ENCODE data around the gene BLACAT1.
"Not testable (repeated sequence)": the region's sequence is repeated elsewhere in the genome, so short reads cannot be mapped to it uniquely, and the experiment has no call there.

BLACAT1 gene

DNA sequence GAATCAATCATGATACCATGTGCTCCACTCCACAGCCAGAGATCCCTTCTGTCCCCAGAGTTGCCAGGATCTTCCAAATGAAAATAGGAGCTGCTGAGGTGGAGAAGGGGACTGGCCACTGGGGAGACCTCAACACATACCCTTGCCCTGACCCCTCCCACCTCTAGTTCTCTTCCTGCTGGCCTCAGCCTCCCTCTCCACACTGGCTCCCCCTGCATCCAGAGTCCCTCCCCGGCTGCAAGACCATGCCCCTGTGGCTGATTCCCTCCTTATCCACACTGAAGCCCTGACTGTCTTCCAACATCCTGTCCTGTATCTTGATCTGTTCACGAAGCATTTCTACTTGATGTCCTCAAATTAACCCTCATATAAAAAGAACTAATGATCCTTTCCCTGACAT lies 27.5 kb upstream of the BLACAT1 start:
- DNase-seq (ENCODE audit: low read depth): no peak

DNA sequence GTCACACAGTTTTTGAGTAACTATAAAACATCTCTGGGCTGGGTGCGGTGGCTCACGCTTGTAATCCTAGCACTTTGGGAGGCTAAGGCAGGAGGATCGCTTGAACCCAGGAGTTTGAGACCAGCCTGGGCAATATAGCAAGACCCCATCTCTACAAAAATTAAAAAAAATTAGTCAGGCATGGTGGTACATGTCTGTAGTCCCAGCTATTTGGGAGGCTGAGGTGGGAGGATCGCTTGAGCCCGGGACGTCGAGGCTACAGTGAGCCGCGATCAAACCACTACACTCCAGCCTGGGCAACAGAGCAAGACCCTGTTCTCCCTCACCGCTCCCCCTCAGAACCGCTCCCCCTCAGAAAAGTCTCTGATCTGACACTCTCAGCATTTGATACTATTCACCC lies 26.7 kb upstream of the BLACAT1 start:
- DNase-seq (ENCODE audit: low read depth): not testable (repeated sequence)

- peak; percentile 38 for DNase-seq (ENCODE audit: low read depth)
Measured at GRCh38 chr1:205481629-205482151, 25.8 kb upstream of the BLACAT1 start.

DNA sequence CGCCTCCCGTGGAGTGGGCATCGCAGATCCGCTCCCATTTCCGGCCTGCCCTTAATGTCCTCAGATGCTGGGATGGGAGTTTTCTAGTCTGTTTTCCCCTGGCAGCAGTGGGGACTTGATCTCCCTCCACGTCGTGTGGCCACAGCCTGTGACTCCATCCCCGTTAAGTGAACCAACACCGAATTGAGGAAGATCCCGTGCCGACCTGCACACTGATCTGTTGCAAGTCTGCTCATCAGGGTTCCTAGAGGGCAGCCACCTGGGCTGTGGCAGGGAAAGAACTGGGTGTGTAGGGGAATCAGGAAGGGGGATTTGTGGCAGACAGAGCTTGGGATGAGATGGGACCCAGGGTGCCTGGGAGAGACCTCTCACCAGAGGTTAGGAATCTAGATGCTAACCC lies 25.4 kb upstream of the BLACAT1 start:
- DNase-seq (ENCODE audit: low read depth): no peak

- DNase-seq (ENCODE audit: low read depth): peak; percentile 73
Measured at GRCh38 chr1:205480349-205480985, 24.6 kb upstream of the BLACAT1 start.

DNA sequence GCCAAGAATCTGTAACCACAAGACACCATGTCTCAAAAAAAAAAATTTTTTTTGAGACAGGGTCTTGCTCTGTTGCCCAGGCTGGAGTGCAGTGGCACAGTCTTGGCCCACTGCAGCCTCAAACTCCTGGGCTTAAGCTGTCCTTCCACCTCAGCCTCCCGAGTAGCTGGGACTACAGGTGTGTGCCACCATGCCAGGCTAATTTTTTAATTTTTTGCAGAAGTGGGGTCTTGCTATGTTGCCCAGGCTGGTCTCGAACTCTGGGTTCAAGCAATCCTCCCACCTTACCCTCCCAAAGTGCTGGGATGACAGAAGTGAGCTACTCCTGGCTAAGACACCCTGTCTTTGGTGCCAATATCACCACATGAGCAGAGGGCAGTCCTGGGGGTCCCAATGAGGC lies 23.1 kb upstream of the BLACAT1 start:
- DNase-seq (ENCODE audit: low read depth): not testable (repeated sequence)

- no peak for DNase-seq (ENCODE audit: low read depth)
Measured at GRCh38 chr1:205477759-205478247, 22.0 kb upstream of the BLACAT1 start.

GRCh38 chr1:205477121-205477758 lies 21.4 kb upstream of the BLACAT1 start:
- no peak for DNase-seq (ENCODE audit: low read depth)

DNA sequence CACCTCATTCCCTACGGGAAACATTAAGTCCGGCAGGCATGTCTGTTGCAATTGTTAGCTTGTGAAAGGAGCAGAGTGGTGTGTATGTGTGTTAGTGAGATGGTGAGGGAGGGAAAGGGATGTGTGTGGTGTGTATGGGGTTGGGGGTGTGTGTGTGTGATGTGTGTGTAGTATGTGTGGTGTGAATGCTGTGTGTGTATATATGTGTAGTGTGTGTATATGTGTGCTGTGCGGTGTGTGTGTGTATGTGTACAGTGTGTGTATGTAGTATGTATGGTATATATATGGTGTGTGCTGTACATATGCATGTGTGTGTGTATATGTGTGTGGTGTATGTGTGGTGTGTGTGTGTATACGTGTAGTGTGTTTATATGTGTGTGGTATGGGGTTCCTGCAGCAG lies 20.8 kb upstream of the BLACAT1 start:
- DNase-seq (ENCODE audit: low read depth): no peak

DNA sequence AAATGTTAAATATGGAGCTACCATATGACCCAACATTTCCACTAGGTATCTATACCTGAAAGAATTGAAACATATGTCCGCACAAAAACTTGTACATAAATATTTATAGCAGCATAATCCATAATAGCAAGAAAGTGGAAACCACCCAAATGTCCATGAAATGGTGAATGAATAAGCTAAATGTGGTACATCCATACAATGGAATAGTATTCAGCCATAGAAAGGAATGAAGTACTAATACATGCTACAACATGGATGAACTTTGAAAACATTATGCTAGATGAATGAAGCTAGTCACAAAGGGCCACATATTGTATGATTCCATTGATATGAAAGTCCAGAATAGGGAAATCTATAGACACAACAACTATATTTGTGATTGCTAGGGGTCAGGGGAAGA lies 20.0 kb upstream of the BLACAT1 start:
- DNase-seq (ENCODE audit: low read depth): no peak

- no peak for DNase-seq (ENCODE audit: low read depth)
Measured at GRCh38 chr1:205474571-205474970, 18.7 kb upstream of the BLACAT1 start.

DNA sequence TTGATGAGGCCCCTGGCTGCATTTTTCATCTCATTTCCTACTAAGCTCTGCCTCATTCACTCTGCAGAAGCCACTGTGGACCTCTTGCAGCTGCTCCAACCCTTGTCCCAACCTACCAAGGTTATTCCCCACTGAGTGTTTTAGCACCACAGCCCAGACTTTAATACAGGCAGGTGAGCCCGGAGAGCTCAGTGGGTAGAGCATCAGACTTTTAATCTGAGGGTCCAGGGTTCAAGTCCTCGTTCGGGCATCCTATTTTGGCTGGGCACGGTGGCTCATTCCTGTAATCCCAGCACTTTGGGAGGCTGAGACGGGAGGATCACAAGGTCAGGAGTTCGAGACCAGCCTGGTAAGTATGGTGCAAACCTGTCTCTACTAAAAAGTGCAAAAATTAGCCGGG lies 18.1 kb upstream of the BLACAT1 start:
- no peak for DNase-seq (ENCODE audit: low read depth)

DNA sequence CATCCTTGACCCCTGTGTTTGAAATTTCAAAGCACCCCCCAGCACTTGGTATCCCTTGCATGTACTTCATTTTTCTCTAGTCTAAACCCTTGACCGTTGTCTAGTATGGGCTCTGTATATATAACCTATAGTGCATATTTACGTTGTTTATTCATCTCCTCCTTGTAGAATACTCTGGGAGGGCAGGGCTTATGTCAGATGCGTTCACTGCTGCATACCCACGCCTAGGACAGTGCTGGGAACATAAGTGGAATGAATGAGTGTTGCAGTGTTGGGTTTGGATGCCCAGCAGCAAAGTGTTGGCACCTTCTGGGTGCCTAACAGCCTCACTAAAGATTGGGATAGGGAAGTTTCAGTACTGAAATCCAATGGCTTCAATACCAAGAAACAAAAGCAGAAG lies 17.6 kb upstream of the BLACAT1 start:
- no peak for DNase-seq (ENCODE audit: low read depth)

DNA sequence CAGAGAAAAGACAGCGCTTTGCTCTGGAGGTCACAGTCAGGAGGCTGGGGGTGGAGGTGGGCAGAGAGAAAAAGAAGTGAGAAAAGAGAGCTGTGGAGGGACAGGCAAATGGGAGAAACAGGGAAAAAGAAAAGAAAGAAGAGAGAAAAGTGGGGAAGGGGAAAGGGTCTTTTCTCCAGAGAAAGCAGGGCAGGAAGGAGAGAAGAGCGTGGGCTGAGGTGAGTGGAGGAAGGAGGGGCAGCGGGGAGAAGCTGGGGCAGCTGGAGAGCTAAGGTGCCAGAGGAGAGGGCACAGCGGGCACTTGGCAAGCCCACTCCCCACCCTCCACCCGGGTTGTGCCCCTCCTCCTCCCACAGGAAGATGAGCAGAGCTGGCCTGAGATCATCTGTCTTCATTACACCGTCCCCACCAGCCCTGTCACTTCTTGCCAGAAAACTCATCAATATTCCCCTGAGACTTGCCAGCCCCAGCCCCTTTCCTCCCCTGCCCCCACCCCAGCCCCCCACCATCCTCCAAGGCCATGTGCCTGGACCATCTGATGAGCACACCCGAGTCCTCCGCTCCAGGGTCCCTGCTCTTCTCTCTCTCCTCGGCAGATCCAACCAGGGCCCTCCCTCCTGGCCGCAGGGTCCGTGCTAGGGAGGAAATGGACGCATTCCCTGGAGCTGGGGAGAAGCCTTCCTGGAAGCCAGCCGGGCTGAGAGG lies 17.0 kb upstream of the BLACAT1 start:
- DNase-seq (ENCODE audit: low read depth): no peak

DNA sequence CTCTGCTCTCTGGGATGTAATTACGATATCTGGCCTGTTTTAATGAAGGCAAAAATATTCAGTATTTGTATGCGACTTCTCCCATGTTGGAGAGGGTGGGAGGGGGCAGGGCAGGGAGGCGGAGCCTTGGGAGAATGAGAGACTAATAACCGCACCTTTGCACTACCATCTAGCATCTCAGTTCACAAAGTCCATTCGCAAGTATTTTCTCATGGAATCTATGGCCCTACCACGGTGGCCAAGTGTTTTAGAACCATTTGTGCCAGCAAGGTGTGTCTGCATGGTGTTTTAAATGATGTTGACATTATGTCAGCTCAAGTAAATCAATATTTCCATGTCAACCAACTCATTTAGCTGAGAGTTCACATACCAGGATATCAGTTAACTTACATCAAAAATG lies 14.3 kb upstream of the BLACAT1 start:
- no peak for DNase-seq (ENCODE audit: low read depth)

- no peak for DNase-seq (ENCODE audit: low read depth)
Measured at GRCh38 chr1:205466595-205467220, 10.9 kb upstream of the BLACAT1 start.

- no peak for DNase-seq (ENCODE audit: low read depth)
Measured at GRCh38 chr1:205465392-205465791, 9.5 kb upstream of the BLACAT1 start.

GRCh38 chr1:205458777-205459566 lies 3.1 kb upstream of the BLACAT1 start:
- DNase-seq (ENCODE audit: low read depth): no peak

- DNase-seq (ENCODE audit: low read depth): no peak
Measured at GRCh38 chr1:205456868-205457745, 1.3 kb upstream of the BLACAT1 start.

DNA sequence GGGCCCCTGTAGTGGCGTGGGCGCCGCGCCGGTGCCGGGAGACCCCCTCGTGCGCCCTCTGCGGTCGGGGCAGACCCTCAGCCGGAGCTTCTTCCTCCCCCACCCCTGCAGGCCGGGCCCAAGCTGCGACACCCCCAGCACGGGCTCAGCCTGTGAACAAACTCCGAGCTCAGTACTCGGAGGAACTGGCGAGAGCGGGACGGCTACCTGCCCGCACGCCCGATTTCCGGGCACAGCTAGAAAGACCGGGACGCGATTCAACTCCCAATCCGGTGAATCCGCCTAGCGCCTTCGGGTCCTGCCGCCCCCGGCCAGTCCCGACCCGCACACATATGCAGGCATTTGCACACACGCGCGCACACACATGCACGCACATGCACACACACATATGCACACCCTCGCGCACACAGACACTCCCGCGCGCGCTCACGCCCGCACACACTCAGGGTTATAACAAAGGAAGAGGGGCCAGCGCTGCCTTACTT lies 580 bp upstream of the BLACAT1 start:
- DNase-seq (ENCODE audit: low read depth): no peak

DNA sequence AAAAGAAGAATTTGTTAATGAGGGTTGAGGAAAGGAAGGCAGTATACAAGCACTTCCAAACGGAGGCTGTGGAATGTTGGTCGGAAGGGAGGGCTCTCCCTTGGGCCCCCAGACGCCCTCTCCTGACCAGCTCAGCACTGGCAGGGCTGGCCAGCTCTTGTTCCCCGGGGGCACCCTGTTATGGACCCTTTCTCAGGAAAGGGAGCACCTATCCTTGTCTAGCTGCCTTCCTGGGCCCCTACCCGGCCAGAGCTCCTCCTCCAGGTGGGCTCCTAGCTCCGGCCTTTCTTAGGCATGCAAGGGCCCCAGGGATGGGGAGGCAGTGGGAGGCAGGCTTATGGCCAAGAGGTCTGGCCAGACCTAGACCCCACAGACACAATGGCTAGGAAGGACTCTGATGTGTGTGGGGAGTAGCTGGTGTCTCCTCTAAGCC lies 926 bp downstream of the BLACAT1 start:
- DNase-seq (ENCODE audit: low read depth): no peak
